GM23338 (cell line): Measurements from ENCODE around the gene KCNA1. TPM values are rescaled to one million over a fixed set of nuclear protein-coding genes. Genes with fewer than 3 reads are reported as not detected.

ENCODE experiments used
- ATAC-seq: fragments of 200-7000 bp; cut with Tn5 transposase; 3 replicates; pipeline ENCODE4 v1.9.1; 2020
- DNase-seq: peaks from one replicate; pipeline ENCODE4 v3.0.0-alpha.2; 2015; ENCODE audit warnings: low spot score
- H2AFZ ChIP-seq: fragments of 200-600 bp; sonication (generic); 2 replicates; pipeline ENCODE4 v1.8.0; 2016; ENCODE audit warnings: antibody characterized with exemption, mild to moderate bottlenecking, moderate library complexity
- H3F3A ChIP-seq: fragments of 200-600 bp; sonication (generic); replicated peaks from 2 replicates; pipeline ENCODE4 v1.8.0; 2017; ENCODE audit warnings: antibody characterized with exemption, mixed run types, low read depth
- H3K27ac ChIP-seq: fragments of 200-600 bp; sonication (generic); 2 replicates; pipeline ENCODE4 v1.6.1; 2016; ENCODE audit warnings: low read depth
- H3K27me3 ChIP-seq: fragments of 200-600 bp; sonication (generic); 2 replicates; pipeline ENCODE4 v1.8.0; 2016; ENCODE audit warnings: mild to moderate bottlenecking, mixed run types, moderate library complexity; ENCODE audit not compliant: insufficient read depth
- H3K36me3 ChIP-seq: fragments of 200-600 bp; sonication (generic); 2 replicates; pipeline ENCODE4 v1.8.0; 2016; ENCODE audit warnings: mild to moderate bottlenecking; ENCODE audit not compliant: insufficient read depth
- H3K4me1 ChIP-seq: fragments of 200-600 bp; sonication (generic); 2 replicates; pipeline ENCODE4 v1.8.0; 2016; ENCODE audit warnings: mild to moderate bottlenecking, moderate library complexity; ENCODE audit not compliant: insufficient read depth
- H3K4me2 ChIP-seq: fragments of 200-600 bp; sonication (generic); 2 replicates; pipeline ENCODE4 v1.7.1; 2017; ENCODE audit warnings: mixed run types
- H3K4me3 ChIP-seq: fragments of 200-600 bp; sonication (generic); 2 replicates; pipeline ENCODE4 v1.6.1; 2016; ENCODE audit warnings: mixed run types
- H3K79me2 ChIP-seq: fragments of 200-600 bp; sonication (generic); replicated peaks from 2 replicates; pipeline ENCODE4 v1.8.0; 2017; ENCODE audit warnings: mild to moderate bottlenecking; ENCODE audit not compliant: insufficient read depth
- H3K9me2 ChIP-seq: fragments of 200-600 bp; sonication (generic); 2 replicates; pipeline ENCODE4 v1.8.0; 2017; ENCODE audit not compliant: insufficient read depth
- H4K20me1 ChIP-seq: fragments of 200-600 bp; sonication (generic); replicated peaks from 2 replicates; pipeline ENCODE4 v1.8.0; 2017; ENCODE audit warnings: mild to moderate bottlenecking; ENCODE audit not compliant: insufficient read depth
- H3K27ac Mint-ChIP-seq: 2 replicates; pipeline ENCODE4 v1.8.0; 2020; ENCODE audit warnings: inconsistent platforms, mild to moderate bottlenecking, moderate library complexity, mixed read lengths
- H3K27me3 Mint-ChIP-seq: 3 replicates; pipeline ENCODE4 v1.8.0; 2022; ENCODE audit warnings: low read depth, mild to moderate bottlenecking, moderate library complexity, mixed read lengths, inconsistent platforms; ENCODE audit not compliant: insufficient read depth, poor library complexity
- H3K36me3 Mint-ChIP-seq: 3 replicates; pipeline ENCODE4 v1.8.0; 2021; ENCODE audit warnings: low read depth, mild to moderate bottlenecking, inconsistent platforms, moderate library complexity, mixed read lengths
- H3K4me1 Mint-ChIP-seq: 3 replicates; pipeline ENCODE4 v1.8.0; 2020; ENCODE audit warnings: mild to moderate bottlenecking, inconsistent platforms, mixed read lengths
- H3K4me3 Mint-ChIP-seq: 3 replicates; pipeline ENCODE4 v1.8.0; 2021; ENCODE audit warnings: moderate library complexity, mild to moderate bottlenecking, inconsistent platforms, mixed read lengths
- H3K9me3 Mint-ChIP-seq: 3 replicates; pipeline ENCODE4 v1.8.0; 2020; ENCODE audit warnings: moderate library complexity, mild to moderate bottlenecking, inconsistent platforms, mixed read lengths
- EZH2 ChIP-seq: fragments of 200-600 bp; sonication (generic); IDR thresholded peaks from one replicate; pipeline ENCODE4 v1.8.0; 2017; ENCODE audit warnings: antibody characterized with exemption, mild to moderate bottlenecking, low read depth; ENCODE audit not compliant: unreplicated experiment
- JUNB ChIP-seq: IDR thresholded peaks from one replicate; pipeline ENCODE4 v1.6.1; 2016; ENCODE audit warnings: antibody characterized with exemption; ENCODE audit not compliant: unreplicated experiment
- NANOG ChIP-seq: IDR thresholded peaks from 2 replicates; pipeline ENCODE4 v1.6.1; 2016; ENCODE audit warnings: antibody characterized with exemption, borderline replicate concordance
- POLR2AphosphoS5 ChIP-seq: IDR thresholded peaks from 2 replicates; pipeline ENCODE4 v1.6.1; 2016; ENCODE audit warnings: antibody characterized with exemption, low read depth
- ZNF114 ChIP-seq: fragments of 250-450 bp; sonication (Bioruptor Pico); IDR thresholded peaks from 2 replicates; pipeline ENCODE4 v1.5.0; 2020; ENCODE audit warnings: mild to moderate bottlenecking, moderate library complexity
- ZNF331 ChIP-seq: fragments of 250-450 bp; sonication (Bioruptor Pico); IDR thresholded peaks from 2 replicates; pipeline ENCODE4 v1.5.0; 2020; ENCODE audit warnings: low read depth, mild to moderate bottlenecking, moderate library complexity
- polyA plus RNA-seq: library from polyadenylated mRNA; unstranded; fragments of >200 nt; fragmentation: Nextera tagmentation; extraction: Ambion mirVana; gene quantifications from 2 replicates; pipeline ENCODE4 v1.2.1, GENCODE V29; 2016
- total RNA-seq: library from RNA; depleted of rRNA; stranded (reverse); fragments of >200 nt; shearing (Covaris generic); gene quantifications from 2 replicates; pipeline ENCODE4 v1.2.3, GENCODE V29; 2014
- TF ChIP-seq, protein P1 (sequence below): IDR thresholded peaks from 2 replicates; pipeline ENCODE4 v1.6.1; 2016; ENCODE audit warnings: antibody characterized with exemption
- TF ChIP-seq, protein P2 (sequence below), 2 experiments: fragments of 200-600 bp in 1 of 2; sonication (generic) in 1 of 2; conservative IDR thresholded peaks; 2 replicates each; pipeline versions ENCODE4 v1.5.1 to v1.6.1; 2016 to 2017; ENCODE audit warnings: antibody characterized with exemption in 2 of 2, low read depth in 2 of 2, mild to moderate bottlenecking in 2 of 2, moderate library complexity in 1 of 2

The KCNA1 gene
- total and polyA plus RNA-seq, 2 experiments from 2014 or later: 0.10 to 1.2 TPM

DNA sequence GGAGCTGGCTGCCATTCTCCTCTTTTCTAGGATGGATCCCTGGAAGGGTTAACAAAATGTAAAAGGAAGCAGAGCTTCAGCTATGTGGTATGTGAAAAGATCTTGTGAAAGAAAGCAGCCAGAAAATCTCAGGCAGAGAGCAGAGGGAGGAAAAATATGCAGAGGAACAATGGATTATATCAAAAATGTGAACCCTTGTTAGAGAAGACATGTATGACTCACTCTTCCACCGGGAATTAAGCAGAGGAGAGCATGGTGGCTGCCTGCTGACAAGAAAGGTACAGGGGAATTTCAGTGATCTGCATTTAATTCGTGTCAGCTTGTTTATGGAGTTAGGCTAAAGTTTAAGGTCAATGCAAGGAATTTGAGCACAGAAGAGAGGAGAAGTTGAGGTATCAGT lies 46.3 kb downstream of the KCNA1 start (continued):
- TF ChIP-seq ZNF331 (CRISPR knock-in tag): no peak

DNA sequence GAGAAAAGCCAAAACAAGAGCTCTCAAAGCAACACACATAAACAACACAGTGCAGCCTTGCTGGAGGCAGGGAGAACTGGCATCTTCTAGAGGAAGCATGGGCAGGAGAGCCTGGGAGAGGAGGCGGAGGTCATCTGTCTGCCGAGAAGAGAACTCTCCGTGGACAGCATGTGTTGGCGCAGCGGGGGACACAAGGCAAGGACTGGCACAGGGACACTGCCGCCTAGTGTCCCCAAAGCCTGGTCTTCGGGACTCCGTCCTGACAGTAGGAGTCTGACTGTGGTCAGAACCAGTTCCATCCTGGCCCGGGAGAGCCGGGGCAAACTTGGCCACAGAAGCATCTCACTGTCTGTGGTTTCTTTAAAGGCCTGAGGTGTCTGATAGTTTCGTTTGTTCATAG lies 47.3 kb downstream of the KCNA1 start:
- peaks cover 10% of the 10 kb centered on the region for H3K27me3 Mint-ChIP-seq
- no peak for ATAC-seq

DNA sequence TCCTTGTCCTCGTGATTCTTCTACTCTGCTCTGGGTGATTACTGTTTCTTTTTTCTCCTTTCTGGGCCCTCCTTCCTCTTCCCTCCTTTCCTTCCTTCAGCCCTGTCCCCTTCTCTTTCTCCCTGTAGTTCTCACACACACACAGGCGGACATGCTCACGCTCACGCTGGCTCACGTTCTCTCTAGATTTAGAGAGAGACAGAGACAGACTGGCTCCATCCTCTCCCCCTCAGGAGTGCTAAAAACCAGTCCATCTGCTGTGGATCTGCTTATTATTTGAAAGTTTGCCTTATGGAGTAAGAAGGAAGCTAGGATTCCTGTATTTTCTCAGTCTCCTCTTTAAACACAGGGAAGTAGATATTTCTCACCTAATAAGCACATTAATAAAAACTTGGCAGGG lies 48.1 kb downstream of the KCNA1 start:
- H3K4me2 ChIP-seq: no peak overlapping the region
- peaks cover 7% of the 10 kb centered on the region for H3K27me3 Mint-ChIP-seq
- H2AFZ ChIP-seq: 0 out of 2 replicates have a peak overlapping the region, but pooled peaks have one; percentile 32
- peaks cover 6% of the 10 kb centered on the region; the same call in 1 of the 2 replicates for H3K9me2 ChIP-seq
- no peak overlapping the region for H3K27ac Mint-ChIP-seq
- TF ChIP-seq JUNB (no peak), ZNF331 (CRISPR knock-in tag) (no peak), NANOG (no peak), ZNF114 (no peak), EZH2 (no peak)
- TF ChIP-seq, protein P1, sequence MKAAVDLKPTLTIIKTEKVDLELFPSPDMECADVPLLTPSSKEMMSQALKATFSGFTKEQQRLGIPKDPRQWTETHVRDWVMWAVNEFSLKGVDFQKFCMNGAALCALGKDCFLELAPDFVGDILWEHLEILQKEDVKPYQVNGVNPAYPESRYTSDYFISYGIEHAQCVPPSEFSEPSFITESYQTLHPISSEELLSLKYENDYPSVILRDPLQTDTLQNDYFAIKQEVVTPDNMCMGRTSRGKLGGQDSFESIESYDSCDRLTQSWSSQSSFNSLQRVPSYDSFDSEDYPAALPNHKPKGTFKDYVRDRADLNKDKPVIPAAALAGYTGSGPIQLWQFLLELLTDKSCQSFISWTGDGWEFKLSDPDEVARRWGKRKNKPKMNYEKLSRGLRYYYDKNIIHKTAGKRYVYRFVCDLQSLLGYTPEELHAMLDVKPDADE: no peak
- no peaks in the 10 kb centered on the region for H3K36me3 Mint-ChIP-seq
- H3K4me1 Mint-ChIP-seq: peaks cover 21% of the 10 kb centered on the region
- no peaks in the 10 kb centered on the region for H3K36me3 ChIP-seq
- H3F3A ChIP-seq: no peaks in the 10 kb centered on the region
- H3K79me2 ChIP-seq: no peaks in the 10 kb centered on the region
- H3K9me3 Mint-ChIP-seq: no peaks in the 10 kb centered on the region
- 0 out of 2 replicates have a peak, but pooled peaks cover under 1% of the 10 kb centered on the region for H3K27me3 ChIP-seq
- H4K20me1 ChIP-seq: no peaks in the 10 kb centered on the region; the same call in 1 of the 2 replicates
- no peaks in the 10 kb centered on the region for H3K4me1 ChIP-seq
- DNase-seq (no peak), ATAC-seq (no peak)
- H3K4me3 ChIP-seq: no peak overlapping the region
- no peak overlapping the region for H3K4me3 Mint-ChIP-seq
- no peak overlapping the region for H3K27ac ChIP-seq

More for the DNA sequence above, 47.3 kb downstream of the KCNA1 start:
- Histone ChIP-seq H3K4me1 (no peaks in the 10 kb centered on the region), H3K79me2 (no peaks in the 10 kb centered on the region), H3K27ac (no peak overlapping the region), H3K36me3 (no peaks in the 10 kb centered on the region), H3K27me3 (0 out of 2 replicates have a peak, but pooled peaks cover 8% of the 10 kb centered on the region), H3F3A (no peaks in the 10 kb centered on the region), H2AFZ (no peak overlapping the region; the same call in 1 of the 2 replicates), H3K4me3 (no peak overlapping the region), H3K4me2 (no peak overlapping the region), H4K20me1 (no peaks in the 10 kb centered on the region; the same call in 1 of the 2 replicates), H3K9me2 (peaks cover 6% of the 10 kb centered on the region; the same call in 1 of the 2 replicates)
- TF ChIP-seq POLR2AphosphoS5: no peak
- TF ChIP-seq, protein P2, sequence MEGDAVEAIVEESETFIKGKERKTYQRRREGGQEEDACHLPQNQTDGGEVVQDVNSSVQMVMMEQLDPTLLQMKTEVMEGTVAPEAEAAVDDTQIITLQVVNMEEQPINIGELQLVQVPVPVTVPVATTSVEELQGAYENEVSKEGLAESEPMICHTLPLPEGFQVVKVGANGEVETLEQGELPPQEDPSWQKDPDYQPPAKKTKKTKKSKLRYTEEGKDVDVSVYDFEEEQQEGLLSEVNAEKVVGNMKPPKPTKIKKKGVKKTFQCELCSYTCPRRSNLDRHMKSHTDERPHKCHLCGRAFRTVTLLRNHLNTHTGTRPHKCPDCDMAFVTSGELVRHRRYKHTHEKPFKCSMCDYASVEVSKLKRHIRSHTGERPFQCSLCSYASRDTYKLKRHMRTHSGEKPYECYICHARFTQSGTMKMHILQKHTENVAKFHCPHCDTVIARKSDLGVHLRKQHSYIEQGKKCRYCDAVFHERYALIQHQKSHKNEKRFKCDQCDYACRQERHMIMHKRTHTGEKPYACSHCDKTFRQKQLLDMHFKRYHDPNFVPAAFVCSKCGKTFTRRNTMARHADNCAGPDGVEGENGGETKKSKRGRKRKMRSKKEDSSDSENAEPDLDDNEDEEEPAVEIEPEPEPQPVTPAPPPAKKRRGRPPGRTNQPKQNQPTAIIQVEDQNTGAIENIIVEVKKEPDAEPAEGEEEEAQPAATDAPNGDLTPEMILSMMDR (conservative IDR thresholded peaks at IDR 0.05; ENCODE audit: low read depth in 2 of 2): 0 out of 4 replicates have a peak, but pooled peaks of 1 of the 2 experiments have one; percentile 0
- H3K9me3 Mint-ChIP-seq: no peaks in the 10 kb centered on the region
- DNase-seq: no peak
- peaks cover 19% of the 10 kb centered on the region for H3K4me1 Mint-ChIP-seq
- no peaks in the 10 kb centered on the region for H3K36me3 Mint-ChIP-seq
- no peak overlapping the region for H3K27ac Mint-ChIP-seq
- H3K4me3 Mint-ChIP-seq: no peak overlapping the region
